GM21526 (cell line): ENCODE measurements around the gene FAM76B.
A peak's percentile ranks its signal among the peaks of the same experiment; 100 is the strongest.
"Not testable (repeated sequence)": the region's sequence is repeated elsewhere in the genome, so short reads cannot be mapped to it uniquely, and the experiment has no call there.

Source experiments
- ATAC-seq: cut with Tn5 transposase; IDR thresholded peaks from one replicate; pipeline ENCODE4 v1.9.1; 2021; ENCODE audit warnings: moderate library complexity; ENCODE audit not compliant: unreplicated experiment, low FRiP score

Gene FAM76B

GRCh38 chr11:95789506-95790122, at the start of gene FAM76B:
FAM76B (minus strand) TSS chr11:95789782; CDS start chr11:95789478, 304 bp downstream.
- peak; percentile 72 for ATAC-seq

GRCh38 chr11:95835768-95836488, 46.3 kb upstream of the FAM76B start:
- ATAC-seq: peak; percentile 93

GRCh38 chr11:95835351-95835750, 45.8 kb upstream of the FAM76B start:
- no peak for ATAC-seq

GRCh38 chr11:95833378-95833777, 43.8 kb upstream of the FAM76B start:
- ATAC-seq: no peak

- no peak for ATAC-seq
Measured at GRCh38 chr11:95832763-95833162, 43.2 kb upstream of the FAM76B start.

- no peak for ATAC-seq
Measured at GRCh38 chr11:95831198-95831883, 41.8 kb upstream of the FAM76B start.

- ATAC-seq: no peak
Measured at GRCh38 chr11:95829580-95830259, 40.1 kb upstream of the FAM76B start.

GRCh38 chr11:95827696-95828095, 38.1 kb upstream of the FAM76B start:
- ATAC-seq: no peak

GRCh38 chr11:95821640-95822039, 32.1 kb upstream of the FAM76B start:
- ATAC-seq: no peak

GRCh38 chr11:95816037-95816436, 26.5 kb upstream of the FAM76B start:
- ATAC-seq: no peak

GRCh38 chr11:95811052-95811451, 21.5 kb upstream of the FAM76B start:
- ATAC-seq: not testable (repeated sequence)

GRCh38 chr11:95806464-95806863, 16.9 kb upstream of the FAM76B start:
- ATAC-seq: not testable (repeated sequence)

- ATAC-seq: no peak
Measured at GRCh38 chr11:95805869-95806268, 16.3 kb upstream of the FAM76B start.

GRCh38 chr11:95803973-95804372, 14.4 kb upstream of the FAM76B start:
- ATAC-seq: no peak

- no peak for ATAC-seq
Measured at GRCh38 chr11:95802806-95803205, 13.2 kb upstream of the FAM76B start.

- no peak for ATAC-seq
Measured at GRCh38 chr11:95800438-95800837, 10.9 kb upstream of the FAM76B start.

GRCh38 chr11:95799546-95799945, 10.0 kb upstream of the FAM76B start:
- ATAC-seq: no peak

GRCh38 chr11:95796501-95796900, 6.9 kb upstream of the FAM76B start:
- ATAC-seq: no peak

- no peak for ATAC-seq
Measured at GRCh38 chr11:95795627-95796295, 6.2 kb upstream of the FAM76B start.

- no peak for ATAC-seq
Measured at GRCh38 chr11:95794086-95794485, 4.5 kb upstream of the FAM76B start.

GRCh38 chr11:95793116-95793515, 3.5 kb upstream of the FAM76B start:
- ATAC-seq: no peak
